Tibial nerve (tissue), 4 donors: ENCODE measurements around the gene HS6ST1.

Experiments
- EP300 ChIP-seq, 2 donors: sonication (generic); formaldehyde crosslinking; IDR thresholded peaks; one replicate each; pipeline ENCODE4 v1.6.1; 2017; ENCODE audit warnings: antibody characterized with exemption in 2 of 2, mild to moderate bottlenecking in 1 of 2
- POLR2A ChIP-seq, 2 donors: fragments of 450-650 bp; IDR thresholded peaks; one replicate each; pipeline ENCODE4 v1.6.1; 2017; ENCODE audit warnings: antibody characterized with exemption in 2 of 2, mild to moderate bottlenecking in 2 of 2, moderate library complexity in 2 of 2
- TF ChIP-seq, protein P1 (sequence below), 5 experiments: fragments of 200-600 bp in 3 of 5; fragments of 450-650 bp in 2 of 5; sonication (generic) in 3 of 5; IDR thresholded peaks; one replicate each; pipeline ENCODE4 v1.5.1; 2016 to 2019; ENCODE audit warnings: antibody characterized with exemption in 5 of 5, mild to moderate bottlenecking in 3 of 5, moderate library complexity in 2 of 5

GRCh38 chr2:128286905-128287779, 31.5 kb downstream of the HS6ST1 start:
- TF ChIP-seq, protein P1, sequence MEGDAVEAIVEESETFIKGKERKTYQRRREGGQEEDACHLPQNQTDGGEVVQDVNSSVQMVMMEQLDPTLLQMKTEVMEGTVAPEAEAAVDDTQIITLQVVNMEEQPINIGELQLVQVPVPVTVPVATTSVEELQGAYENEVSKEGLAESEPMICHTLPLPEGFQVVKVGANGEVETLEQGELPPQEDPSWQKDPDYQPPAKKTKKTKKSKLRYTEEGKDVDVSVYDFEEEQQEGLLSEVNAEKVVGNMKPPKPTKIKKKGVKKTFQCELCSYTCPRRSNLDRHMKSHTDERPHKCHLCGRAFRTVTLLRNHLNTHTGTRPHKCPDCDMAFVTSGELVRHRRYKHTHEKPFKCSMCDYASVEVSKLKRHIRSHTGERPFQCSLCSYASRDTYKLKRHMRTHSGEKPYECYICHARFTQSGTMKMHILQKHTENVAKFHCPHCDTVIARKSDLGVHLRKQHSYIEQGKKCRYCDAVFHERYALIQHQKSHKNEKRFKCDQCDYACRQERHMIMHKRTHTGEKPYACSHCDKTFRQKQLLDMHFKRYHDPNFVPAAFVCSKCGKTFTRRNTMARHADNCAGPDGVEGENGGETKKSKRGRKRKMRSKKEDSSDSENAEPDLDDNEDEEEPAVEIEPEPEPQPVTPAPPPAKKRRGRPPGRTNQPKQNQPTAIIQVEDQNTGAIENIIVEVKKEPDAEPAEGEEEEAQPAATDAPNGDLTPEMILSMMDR (IDR thresholded peaks at IDR 0.05), result no peak
- TF ChIP-seq POLR2A (IDR thresholded peaks at IDR 0.05) (no peak), EP300 (IDR thresholded peaks at IDR 0.05) (no peak)
